Progenitor cell of endocrine pancreas (in vitro differentiated cells): ENCODE results near the gene ADPRHL1. TPM values are rescaled to one million over a fixed set of nuclear protein-coding genes. Genes with fewer than 3 reads are reported as not detected.

ENCODE experiments used
- DNase-seq: peaks from one replicate; pipeline ENCODE4 v3.0.0; 2021; ENCODE audit warnings: low spot score; ENCODE audit not compliant: unreplicated experiment
- H3K27ac Mint-ChIP-seq: 2 replicates; pipeline ENCODE4 v1.8.0; 2021; ENCODE audit warnings: mild to moderate bottlenecking, moderate library complexity, mixed read lengths
- H3K27me3 Mint-ChIP-seq: 2 replicates; pipeline ENCODE4 v1.8.0; 2021; ENCODE audit warnings: mixed read lengths
- H3K36me3 Mint-ChIP-seq: 2 replicates; pipeline ENCODE4 v1.8.0; 2022; ENCODE audit warnings: mixed read lengths; ENCODE audit not compliant: insufficient read depth
- H3K4me1 Mint-ChIP-seq: 2 replicates; pipeline ENCODE4 v1.8.0; 2021; ENCODE audit warnings: low read depth, mixed read lengths
- H3K4me3 Mint-ChIP-seq: 2 replicates; pipeline ENCODE4 v1.8.0; 2021; ENCODE audit warnings: low read depth, mild to moderate bottlenecking, moderate library complexity, mixed read lengths
- H3K9me3 Mint-ChIP-seq: 2 replicates; pipeline ENCODE4 v1.8.0; 2021; ENCODE audit warnings: low read depth, mixed read lengths
- total RNA-seq: library from RNA; stranded (reverse); gene quantifications from 2 replicates; pipeline ENCODE4 v1.2.1, GENCODE V29; 2021
- TF ChIP-seq, protein P1 (sequence below): fragments of 200-600 bp; sonication (generic); IDR thresholded peaks from one replicate; pipeline ENCODE4 v1.5.0; 2021; ENCODE audit warnings: antibody characterized with exemption, mild to moderate bottlenecking; ENCODE audit not compliant: unreplicated experiment

Gene ADPRHL1
- total RNA-seq, 1 donor from 2014 or later: 6.8 TPM

GRCh38 chr13:113468472-113469201 lies 15.3 kb upstream of the ADPRHL1 start:
- Mint-ChIP-seq H3K27ac (peak overlapping the region; percentile 87), H3K4me1 (peaks cover 9% of the 10 kb centered on the region), H3K27me3 (no peaks in the 10 kb centered on the region), H3K4me3 (peak overlapping the region; percentile 3), H3K9me3 (no peaks in the 10 kb centered on the region), H3K36me3 (peaks cover 26% of the 10 kb centered on the region)
- TF ChIP-seq, protein P1, sequence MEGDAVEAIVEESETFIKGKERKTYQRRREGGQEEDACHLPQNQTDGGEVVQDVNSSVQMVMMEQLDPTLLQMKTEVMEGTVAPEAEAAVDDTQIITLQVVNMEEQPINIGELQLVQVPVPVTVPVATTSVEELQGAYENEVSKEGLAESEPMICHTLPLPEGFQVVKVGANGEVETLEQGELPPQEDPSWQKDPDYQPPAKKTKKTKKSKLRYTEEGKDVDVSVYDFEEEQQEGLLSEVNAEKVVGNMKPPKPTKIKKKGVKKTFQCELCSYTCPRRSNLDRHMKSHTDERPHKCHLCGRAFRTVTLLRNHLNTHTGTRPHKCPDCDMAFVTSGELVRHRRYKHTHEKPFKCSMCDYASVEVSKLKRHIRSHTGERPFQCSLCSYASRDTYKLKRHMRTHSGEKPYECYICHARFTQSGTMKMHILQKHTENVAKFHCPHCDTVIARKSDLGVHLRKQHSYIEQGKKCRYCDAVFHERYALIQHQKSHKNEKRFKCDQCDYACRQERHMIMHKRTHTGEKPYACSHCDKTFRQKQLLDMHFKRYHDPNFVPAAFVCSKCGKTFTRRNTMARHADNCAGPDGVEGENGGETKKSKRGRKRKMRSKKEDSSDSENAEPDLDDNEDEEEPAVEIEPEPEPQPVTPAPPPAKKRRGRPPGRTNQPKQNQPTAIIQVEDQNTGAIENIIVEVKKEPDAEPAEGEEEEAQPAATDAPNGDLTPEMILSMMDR: no peak
- no peak for DNase-seq

DNA sequence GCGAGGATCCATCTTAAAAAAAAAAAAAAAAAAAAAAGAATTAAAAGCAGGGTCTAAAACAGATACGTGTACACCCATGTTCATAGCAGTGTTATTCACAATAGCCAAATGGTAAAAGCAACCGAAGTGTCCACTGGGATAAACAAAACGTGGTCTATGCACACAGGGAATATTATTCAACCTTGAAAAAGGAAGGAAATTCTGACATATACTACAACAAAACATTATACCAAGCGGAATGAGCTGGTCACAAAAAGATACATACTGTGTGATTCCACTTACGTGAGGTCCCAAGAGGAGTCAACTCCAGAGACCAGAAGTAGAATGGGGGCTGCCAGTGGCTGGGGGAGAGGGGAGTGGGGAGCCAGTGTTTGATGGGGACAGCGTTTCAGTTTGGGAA lies 14.7 kb upstream of the ADPRHL1 start:
- TF ChIP-seq, protein P1: no peak
- Mint-ChIP-seq H3K27ac (no peak overlapping the region), H3K4me1 (peaks cover 9% of the 10 kb centered on the region), H3K36me3 (peaks cover 27% of the 10 kb centered on the region), H3K27me3 (no peaks in the 10 kb centered on the region), H3K9me3 (no peaks in the 10 kb centered on the region), H3K4me3 (no peak overlapping the region)
- no peak for DNase-seq

- Mint-ChIP-seq H3K36me3 (peaks cover 27% of the 10 kb centered on the region), H3K4me3 (no peak overlapping the region), H3K9me3 (no peaks in the 10 kb centered on the region), H3K27ac (no peak overlapping the region), H3K27me3 (no peaks in the 10 kb centered on the region), H3K4me1 (peaks cover 9% of the 10 kb centered on the region)
- TF ChIP-seq, protein P1: no peak
- DNase-seq: no peak
Observed at GRCh38 chr13:113466383-113466782, 13.1 kb upstream of the ADPRHL1 start.

GRCh38 chr13:113465300-113465699 lies 12.0 kb upstream of the ADPRHL1 start:
- Mint-ChIP-seq H3K36me3 (peaks cover 25% of the 10 kb centered on the region), H3K4me3 (no peak overlapping the region), H3K4me1 (peaks cover 14% of the 10 kb centered on the region), H3K9me3 (no peaks in the 10 kb centered on the region), H3K27me3 (no peaks in the 10 kb centered on the region), H3K27ac (no peak overlapping the region)
- no peak for DNase-seq
- TF ChIP-seq, protein P1: no peak

GRCh38 chr13:113464476-113464875 lies 11.2 kb upstream of the ADPRHL1 start:
- Mint-ChIP-seq H3K27me3 (no peaks in the 10 kb centered on the region), H3K36me3 (peaks cover 25% of the 10 kb centered on the region), H3K9me3 (no peaks in the 10 kb centered on the region), H3K4me1 (peaks cover 14% of the 10 kb centered on the region), H3K27ac (no peak overlapping the region), H3K4me3 (no peak overlapping the region)
- TF ChIP-seq, protein P1: no peak
- no peak for DNase-seq
